Bronchial epithelial cell (primary cell): ENCODE measurements around the gene BEAN1. TPM values are rescaled to one million over a fixed set of nuclear protein-coding genes. Genes with fewer than 3 reads are reported as not detected.
A peak's percentile ranks its signal among the peaks of the same experiment; 100 is the strongest.

ENCODE experiments used
- DNase-seq: peaks from one replicate; pipeline ENCODE4 v3.0.0-alpha.2; 2010; ENCODE audit warnings: low read depth
- FAIRE-seq: peaks from 2 replicates; lab custom pipeline; 2011; peaks lifted over from hg19 to GRCh38; lab: Jason Lieb, UNC
- H3K27me3 ChIP-seq: 2 replicates; pipeline ENCODE4 v1.5.1; 2011; ENCODE audit warnings: low read length; ENCODE audit not compliant: control insufficient read depth, insufficient read depth
- H3K36me3 ChIP-seq: 2 replicates; pipeline ENCODE4 v1.5.1; 2011; ENCODE audit warnings: low read length; ENCODE audit not compliant: control insufficient read depth, insufficient read depth
- H3K4me3 ChIP-seq: 2 replicates; pipeline ENCODE4 v1.5.1; 2011; ENCODE audit warnings: mild to moderate bottlenecking, low read depth, low read length, control low read depth
- total RNA-seq: library from RNA; depleted of rRNA; stranded (reverse); fragments of >200 nt; gene quantifications from 2 replicates; pipeline ENCODE4 v1.2.1, GENCODE V29; 2014
- TF ChIP-seq, protein P1 (sequence below): IDR thresholded peaks from 2 replicates; pipeline ENCODE4 v1.5.1; 2011; ENCODE audit warnings: mild to moderate bottlenecking, moderate library complexity, low read length, control low read depth, inconsistent platforms; ENCODE audit not compliant: insufficient read depth, severe bottlenecking

Gene BEAN1
- total RNA-seq, 1 donor from 2014 or later: not detected

DNA sequence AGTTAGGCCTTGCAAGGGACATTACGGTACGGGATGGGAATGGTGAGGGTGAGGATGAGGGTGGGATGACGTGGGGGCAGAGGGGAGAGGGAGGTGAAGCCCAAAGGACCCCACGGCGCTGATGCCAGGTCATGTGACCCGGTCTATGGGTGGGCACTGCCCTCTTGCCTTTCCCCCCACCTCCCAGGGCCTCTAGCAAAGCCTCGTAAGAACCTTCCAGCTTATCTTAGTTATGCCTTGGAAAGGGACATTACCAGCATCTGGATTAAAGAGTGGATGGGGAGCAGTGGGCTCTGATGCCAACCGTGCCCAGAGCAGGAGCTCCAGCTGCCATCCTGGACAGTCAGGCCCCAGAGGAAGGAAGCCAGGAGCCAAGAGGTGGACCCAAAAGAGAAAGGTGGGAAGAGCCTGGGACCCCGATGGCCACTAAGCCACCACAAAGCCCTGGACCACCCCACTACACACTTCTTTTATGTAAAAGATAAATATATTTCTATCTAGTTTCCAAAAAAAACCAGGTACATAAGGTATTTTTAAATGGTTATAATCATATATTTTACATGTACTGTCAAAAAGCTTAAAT, 81.9 kb downstream of the BEAN1 start:
- FAIRE-seq (no peak), DNase-seq (no peak)
- no peak overlapping the region for H3K4me3 ChIP-seq
- H3K27me3 ChIP-seq: no peaks in the 10 kb centered on the region
- TF ChIP-seq, protein P1, sequence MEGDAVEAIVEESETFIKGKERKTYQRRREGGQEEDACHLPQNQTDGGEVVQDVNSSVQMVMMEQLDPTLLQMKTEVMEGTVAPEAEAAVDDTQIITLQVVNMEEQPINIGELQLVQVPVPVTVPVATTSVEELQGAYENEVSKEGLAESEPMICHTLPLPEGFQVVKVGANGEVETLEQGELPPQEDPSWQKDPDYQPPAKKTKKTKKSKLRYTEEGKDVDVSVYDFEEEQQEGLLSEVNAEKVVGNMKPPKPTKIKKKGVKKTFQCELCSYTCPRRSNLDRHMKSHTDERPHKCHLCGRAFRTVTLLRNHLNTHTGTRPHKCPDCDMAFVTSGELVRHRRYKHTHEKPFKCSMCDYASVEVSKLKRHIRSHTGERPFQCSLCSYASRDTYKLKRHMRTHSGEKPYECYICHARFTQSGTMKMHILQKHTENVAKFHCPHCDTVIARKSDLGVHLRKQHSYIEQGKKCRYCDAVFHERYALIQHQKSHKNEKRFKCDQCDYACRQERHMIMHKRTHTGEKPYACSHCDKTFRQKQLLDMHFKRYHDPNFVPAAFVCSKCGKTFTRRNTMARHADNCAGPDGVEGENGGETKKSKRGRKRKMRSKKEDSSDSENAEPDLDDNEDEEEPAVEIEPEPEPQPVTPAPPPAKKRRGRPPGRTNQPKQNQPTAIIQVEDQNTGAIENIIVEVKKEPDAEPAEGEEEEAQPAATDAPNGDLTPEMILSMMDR: no peak
- no peaks in the 10 kb centered on the region for H3K36me3 ChIP-seq

DNA sequence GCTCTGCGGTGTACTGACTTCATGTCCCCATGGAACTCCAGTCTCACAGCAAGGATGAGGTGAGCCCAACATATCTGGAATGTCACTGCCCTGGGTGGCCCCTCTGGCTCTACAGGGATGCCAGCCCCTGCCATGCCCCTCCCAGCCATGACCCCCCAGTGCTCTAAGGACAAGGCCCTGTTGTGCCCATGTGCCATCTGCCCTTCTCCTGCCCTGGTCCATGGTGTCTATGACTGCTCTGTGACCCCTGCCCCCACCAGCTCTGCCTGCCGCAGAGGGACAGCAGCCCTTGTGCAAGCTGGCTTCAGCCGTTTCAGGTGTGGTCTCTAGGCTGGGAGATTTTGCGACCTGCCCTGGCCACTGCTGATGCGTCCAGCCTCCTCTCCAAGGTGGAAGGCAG, 82.5 kb downstream of the BEAN1 start:
- Histone ChIP-seq H3K4me3 (no peak overlapping the region), H3K27me3 (no peaks in the 10 kb centered on the region), H3K36me3 (no peaks in the 10 kb centered on the region)
- FAIRE-seq: no peak
- TF ChIP-seq, protein P1: no peak
- DNase-seq: no peak

DNA sequence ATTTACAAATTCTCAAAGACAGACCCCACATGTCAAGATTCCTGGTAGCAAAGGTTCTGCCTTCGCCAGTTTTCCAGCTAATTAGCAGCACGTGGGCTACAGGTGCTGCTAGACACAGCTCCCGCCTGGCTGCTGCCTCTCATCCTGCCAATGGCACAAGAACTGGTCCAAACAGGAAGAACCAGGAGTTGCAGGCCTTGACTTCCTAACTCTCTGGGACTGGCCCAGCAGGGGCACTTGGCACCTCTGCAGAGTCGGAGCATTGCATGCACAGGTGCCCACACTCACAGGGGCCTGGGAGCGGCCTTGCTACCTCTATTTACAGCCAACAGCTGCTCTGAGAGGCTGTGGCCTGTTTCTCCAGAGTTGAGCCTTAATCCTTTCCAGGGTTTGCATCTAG, 83.2 kb downstream of the BEAN1 start:
- Histone ChIP-seq H3K27me3 (no peaks in the 10 kb centered on the region), H3K4me3 (no peak overlapping the region), H3K36me3 (no peaks in the 10 kb centered on the region)
- DNase-seq: no peak
- FAIRE-seq: no peak
- TF ChIP-seq, protein P1: no peak

DNA sequence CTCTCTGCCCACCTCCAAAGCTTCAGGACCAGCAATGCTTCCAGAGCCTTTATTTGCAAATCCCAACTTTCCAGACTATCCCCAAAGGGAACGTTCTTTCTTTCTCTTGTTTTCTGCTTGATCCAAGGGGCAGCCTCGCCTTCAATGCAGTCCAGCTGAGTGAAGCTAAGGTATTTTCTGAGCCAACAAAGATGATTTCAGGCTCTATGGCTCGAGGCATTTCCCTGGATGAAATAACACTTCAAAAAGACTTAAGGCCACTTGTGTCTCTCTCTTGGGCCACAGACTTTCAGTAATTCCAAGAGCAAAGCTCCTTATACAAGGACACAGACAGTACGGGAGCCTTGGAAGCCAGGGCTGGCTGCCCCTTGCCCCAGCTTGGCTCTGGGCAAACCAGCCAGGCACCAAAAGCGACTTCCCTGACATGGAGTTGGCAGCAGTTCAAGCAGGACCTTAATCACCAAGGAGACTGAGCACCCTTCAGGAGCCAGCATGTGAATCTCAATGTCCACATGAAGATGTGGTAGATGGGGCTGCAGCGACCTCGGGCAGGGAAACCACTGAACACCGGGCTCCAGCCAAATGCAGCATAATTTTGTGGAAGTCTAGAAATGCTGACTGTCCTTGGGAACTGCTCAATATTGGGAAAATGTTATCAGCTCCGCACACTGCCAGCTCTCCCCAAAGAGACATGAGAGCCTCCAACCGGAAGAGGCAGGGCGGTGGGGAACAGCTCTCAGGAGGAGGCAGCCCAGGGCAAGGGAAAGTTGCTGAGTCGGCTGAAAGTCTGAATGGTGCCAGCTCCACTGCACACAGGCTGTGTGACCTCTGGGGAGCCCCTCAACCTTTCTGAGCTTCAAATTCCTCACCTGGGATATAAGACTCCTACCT, 83.9 kb downstream of the BEAN1 start:
- H3K36me3 ChIP-seq: no peaks in the 10 kb centered on the region
- no peaks in the 10 kb centered on the region for H3K27me3 ChIP-seq
- DNase-seq: no peak
- no peak overlapping the region for H3K4me3 ChIP-seq
- FAIRE-seq: no peak
- TF ChIP-seq, protein P1: no peak

DNA sequence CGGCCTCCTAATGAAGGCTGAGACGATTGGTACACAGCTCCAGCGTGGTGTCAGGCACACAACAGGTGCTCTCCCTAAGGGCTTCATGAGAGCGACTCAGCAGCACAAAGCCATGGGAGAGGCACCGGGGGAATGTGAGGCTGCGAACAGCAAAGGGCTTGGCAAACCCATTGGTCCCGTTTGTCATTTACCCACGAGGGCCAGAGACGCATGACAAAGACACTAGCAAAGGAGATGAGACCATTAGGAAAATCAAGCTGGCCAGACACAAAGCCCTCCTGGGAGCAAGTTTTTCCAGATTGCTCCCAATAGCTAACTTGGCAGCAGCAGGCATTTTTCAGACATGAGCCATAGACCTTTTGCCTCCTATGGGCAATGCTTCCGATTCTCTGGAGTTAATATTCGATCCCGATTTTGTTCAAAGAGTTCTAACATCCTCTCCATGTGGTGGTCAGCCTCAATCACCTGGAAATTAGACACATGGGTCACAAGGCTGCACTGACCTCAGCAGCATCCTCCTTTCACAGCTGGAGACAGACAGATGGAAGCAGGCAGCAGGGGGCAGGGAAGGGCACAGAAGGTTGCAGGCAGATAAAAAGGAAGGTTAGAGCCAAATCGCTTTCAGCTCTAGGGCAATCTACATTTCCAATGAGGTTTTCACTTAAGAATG, 84.6 kb downstream of the BEAN1 start:
- H3K36me3 ChIP-seq: no peaks in the 10 kb centered on the region
- H3K27me3 ChIP-seq: no peaks in the 10 kb centered on the region
- DNase-seq (peak; percentile 81), FAIRE-seq (peak; percentile 88)
- TF ChIP-seq, protein P1: no peak
- no peak overlapping the region for H3K4me3 ChIP-seq
